Calu3 (cell line): ENCODE results near the gene SLC12A1. TPM values are rescaled to one million over a fixed set of nuclear protein-coding genes. Genes with fewer than 3 reads are reported as not detected.

Experiments
- BruUV-seq: library from RNA; stranded (reverse); fragments of 400-500 nt; replicated peaks from 2 replicates; lab custom pipeline; 2021; lab: Mats Ljungman, UMichigan
- CTCF ChIA-PET: fragments of 300-600 bp; sonication (Branson Sonifier 250); formaldehyde crosslinking; loops from one replicate; lab custom pipeline; 2022; ENCODE audit warnings: antibody characterized with exemption; lab: Charles Lee
- DNase-seq: peaks from one replicate; pipeline ENCODE4 v3.0.0; 2022
- H3K27ac Mint-ChIP-seq: one replicate; pipeline ENCODE4 v1.8.0; 2022; ENCODE audit warnings: mixed read lengths; ENCODE audit not compliant: unreplicated experiment
- H3K27me3 Mint-ChIP-seq: one replicate; pipeline ENCODE4 v1.8.0; 2022; ENCODE audit warnings: mixed read lengths; ENCODE audit not compliant: unreplicated experiment
- H3K36me3 Mint-ChIP-seq: one replicate; pipeline ENCODE4 v1.8.0; 2022; ENCODE audit warnings: mild to moderate bottlenecking, moderate library complexity, mixed read lengths; ENCODE audit not compliant: insufficient read depth, unreplicated experiment
- H3K4me1 Mint-ChIP-seq: one replicate; pipeline ENCODE4 v1.8.0; 2022; ENCODE audit warnings: mild to moderate bottlenecking, low read depth, mixed read lengths; ENCODE audit not compliant: unreplicated experiment
- H3K4me3 Mint-ChIP-seq: one replicate; pipeline ENCODE4 v1.8.0; 2022; ENCODE audit warnings: mild to moderate bottlenecking, low read depth, moderate library complexity, mixed read lengths; ENCODE audit not compliant: unreplicated experiment
- H3K9me3 Mint-ChIP-seq: one replicate; pipeline ENCODE4 v1.8.0; 2022; ENCODE audit warnings: low read depth, mixed read lengths; ENCODE audit not compliant: unreplicated experiment
- CTCF ChIP-seq: fragments of 200-600 bp; IDR thresholded peaks from one replicate; pipeline ENCODE4 v1.8.0; 2022; ENCODE audit warnings: antibody characterized with exemption; ENCODE audit not compliant: unreplicated experiment
- intact Hi-C: fragments of 100-400 bp; cut with micrococcal nuclease; formaldehyde crosslinking; loops from one replicate; pipeline ENCODE4 v1.10.0; 2022; ENCODE audit not compliant: unreplicated experiment
- total RNA-seq: library from RNA; stranded (reverse); gene quantifications from 2 replicates; pipeline ENCODE4 v1.2.3, GENCODE V29; 2022

SLC12A1 gene
- total RNA-seq, 1 experiment from 2014 or later, result not detected

GRCh38 chr15:48221885-48222284, 15.8 kb downstream of the SLC12A1 start:
- peaks cover 20% of the 10 kb centered on the region for H3K27me3 Mint-ChIP-seq
- intact Hi-C loops, result no loop called here
- DNase-seq, result no peak
- no peak overlapping the region for H3K27ac Mint-ChIP-seq
- TF ChIP-seq CTCF, result no peak
- no peak overlapping the region for H3K4me3 Mint-ChIP-seq
- CTCF ChIA-PET, result no interaction called here
- H3K4me1 Mint-ChIP-seq, result no peaks in the 10 kb centered on the region
- H3K9me3 Mint-ChIP-seq, result no peaks in the 10 kb centered on the region
- H3K36me3 Mint-ChIP-seq, result no peaks in the 10 kb centered on the region
- no TSS peak for BruUV-seq

GRCh38 chr15:48222627-48223026, 16.5 kb downstream of the SLC12A1 start:
- TF ChIP-seq CTCF, result no peak
- BruUV-seq, result no TSS peak
- Mint-ChIP-seq H3K27me3 (peaks cover 20% of the 10 kb centered on the region), H3K36me3 (no peaks in the 10 kb centered on the region), H3K4me3 (no peak overlapping the region), H3K9me3 (no peaks in the 10 kb centered on the region), H3K4me1 (no peaks in the 10 kb centered on the region), H3K27ac (no peak overlapping the region)
- intact Hi-C loops, result no loop called here
- no peak for DNase-seq
- CTCF ChIA-PET, result no interaction called here

- CTCF ChIA-PET, result no interaction called here
- no TSS peak for BruUV-seq
- Mint-ChIP-seq H3K36me3 (no peaks in the 10 kb centered on the region), H3K4me3 (no peak overlapping the region), H3K27me3 (peaks cover 20% of the 10 kb centered on the region), H3K4me1 (no peaks in the 10 kb centered on the region), H3K9me3 (no peaks in the 10 kb centered on the region), H3K27ac (no peak overlapping the region)
- intact Hi-C loops, result no loop called here
- no peak for DNase-seq
- TF ChIP-seq CTCF, result no peak
Observed at GRCh38 chr15:48225771-48226170, 19.7 kb downstream of the SLC12A1 start.

GRCh38 chr15:48230498-48230897, 24.4 kb downstream of the SLC12A1 start:
- H3K9me3 Mint-ChIP-seq, result no peaks in the 10 kb centered on the region
- no peak overlapping the region for H3K4me3 Mint-ChIP-seq
- no peaks in the 10 kb centered on the region for H3K36me3 Mint-ChIP-seq
- no peak for DNase-seq
- no TSS peak for BruUV-seq
- CTCF ChIA-PET, result interaction anchor here (0.6 kb wide), 1 partner anchor 77 kb away, joined by 7 read pairs; no protein-coding TSS in a partner anchor
- no peak overlapping the region for H3K27ac Mint-ChIP-seq
- intact Hi-C loops, result no loop called here
- TF ChIP-seq CTCF, result no peak
- H3K4me1 Mint-ChIP-seq, result no peaks in the 10 kb centered on the region
- no peaks in the 10 kb centered on the region for H3K27me3 Mint-ChIP-seq
